Mesenchymal stem cell (in vitro differentiated cells and primary cell): ENCODE results near the gene KAT2A.
"Not testable (repeated sequence)": the region's sequence is repeated elsewhere in the genome, so short reads cannot be mapped to it uniquely, and the experiment has no call there.

Experiments used
- DNase-seq: peaks from one replicate; pipeline ENCODE4 v3.0.0-alpha.2; 2013
- H2AFZ ChIP-seq: one replicate; pipeline ENCODE4 v1.6.1; 2013; ENCODE audit warnings: low read depth, mild to moderate bottlenecking, control low read depth, inconsistent platforms, low read length, moderate library complexity
- H2AK5ac ChIP-seq: 2 replicates; pipeline ENCODE4 v1.6.1; 2013; ENCODE audit warnings: low read length, moderate library complexity, mild to moderate bottlenecking, inconsistent platforms; ENCODE audit not compliant: severe bottlenecking
- H2BK120ac ChIP-seq: one replicate; pipeline ENCODE4 v1.6.1; 2013; ENCODE audit warnings: low read depth, mild to moderate bottlenecking, inconsistent platforms, low read length, moderate library complexity
- H2BK12ac ChIP-seq, 2 experiments: one replicate each; pipeline ENCODE4 v1.6.1; 2013; ENCODE audit warnings: inconsistent platforms in 2 of 2, low read length in 2 of 2, mild to moderate bottlenecking in 2 of 2, moderate library complexity in 2 of 2, control low read depth in 1 of 2
- H2BK15ac ChIP-seq: one replicate; pipeline ENCODE4 v1.6.1; 2013; ENCODE audit warnings: mild to moderate bottlenecking, low read depth, inconsistent platforms; ENCODE audit not compliant: poor library complexity, severe bottlenecking
- H2BK5ac ChIP-seq: 2 replicates; pipeline ENCODE4 v1.6.1; 2013; ENCODE audit warnings: low read depth, mild to moderate bottlenecking, low read length, control low read depth, inconsistent platforms; ENCODE audit not compliant: poor library complexity, severe bottlenecking
- H3K14ac ChIP-seq, 2 experiments: one replicate each; pipeline ENCODE4 v1.6.1; 2013; ENCODE audit warnings: inconsistent platforms in 2 of 2, low read length in 2 of 2, control low read depth in 1 of 2, mild to moderate bottlenecking in 1 of 2, moderate library complexity in 1 of 2
- H3K18ac ChIP-seq, 2 experiments: one replicate each; pipeline ENCODE4 v1.6.1; 2013; ENCODE audit warnings: inconsistent platforms in 2 of 2, low read length in 2 of 2, control low read depth in 1 of 2, low read depth in 1 of 2, mild to moderate bottlenecking in 1 of 2
- H3K23ac ChIP-seq, 2 experiments: one replicate each; pipeline ENCODE4 v1.6.1; 2013; ENCODE audit warnings: inconsistent platforms in 2 of 2, low read length in 2 of 2, mild to moderate bottlenecking in 2 of 2, moderate library complexity in 2 of 2, control low read depth in 1 of 2
- H3K27ac ChIP-seq: 2 replicates; pipeline ENCODE4 v1.5.1; 2013; ENCODE audit warnings: mild to moderate bottlenecking, moderate library complexity, low read length, control low read depth, inconsistent platforms; ENCODE audit not compliant: poor library complexity, severe bottlenecking
- H3K27me3 ChIP-seq, 2 experiments: 2 replicates each; pipeline versions ENCODE4 v1.6.1 to v1.7.0; 2013; ENCODE audit warnings: low read length in 2 of 2, mild to moderate bottlenecking in 2 of 2, moderate library complexity in 2 of 2, control low read depth in 1 of 2, inconsistent platforms in 1 of 2; ENCODE audit not compliant: control insufficient read depth in 1 of 2, insufficient read depth in 1 of 2
- H3K36me3 ChIP-seq, 2 experiments: 2 replicates each; pipeline versions ENCODE4 v1.6.1 to v1.7.0; 2013; ENCODE audit warnings: low read length in 2 of 2, control low read depth in 1 of 2, inconsistent platforms in 1 of 2, low read depth in 1 of 2, mild to moderate bottlenecking in 1 of 2; ENCODE audit not compliant: insufficient read depth in 2 of 2, control insufficient read depth in 1 of 2
- H3K4ac ChIP-seq, 2 experiments: one replicate each; pipeline ENCODE4 v1.6.1; 2013; ENCODE audit warnings: inconsistent platforms in 2 of 2, low read length in 2 of 2, mild to moderate bottlenecking in 2 of 2, moderate library complexity in 2 of 2, control low read depth in 1 of 2, low read depth in 1 of 2
- H3K4me1 ChIP-seq: 2 replicates; pipeline ENCODE4 v1.6.1; 2013; ENCODE audit warnings: low read depth, low read length, control low read depth; ENCODE audit not compliant: control insufficient read depth, insufficient read depth
- H3K4me2 ChIP-seq: 2 replicates; pipeline ENCODE4 v1.6.1; 2013; ENCODE audit warnings: low read length, mild to moderate bottlenecking, inconsistent platforms; ENCODE audit not compliant: poor library complexity, severe bottlenecking
- H3K4me3 ChIP-seq, 2 experiments: 2 replicates each; pipeline versions ENCODE4 v1.5.1 to v1.7.0; 2013; ENCODE audit warnings: low read length in 2 of 2, mild to moderate bottlenecking in 2 of 2, control low read depth in 1 of 2, low read depth in 1 of 2; ENCODE audit not compliant: insufficient read depth in 1 of 2
- H3K79me1 ChIP-seq: replicated peaks from 2 replicates; pipeline ENCODE4 v1.6.1; 2013; ENCODE audit warnings: mild to moderate bottlenecking, control low read depth, low read length, inconsistent platforms; ENCODE audit not compliant: poor library complexity, severe bottlenecking
- H3K9ac ChIP-seq: 2 replicates; pipeline ENCODE4 v1.7.0; 2013; ENCODE audit warnings: mild to moderate bottlenecking, low read length, moderate library complexity
- H3K9me3 ChIP-seq: 2 replicates; pipeline ENCODE4 v1.7.0; 2013; ENCODE audit warnings: mild to moderate bottlenecking, low read length; ENCODE audit not compliant: control insufficient read depth
- H4K8ac ChIP-seq: one replicate; pipeline ENCODE4 v1.6.1; 2013; ENCODE audit warnings: inconsistent platforms, mild to moderate bottlenecking, low read length, moderate library complexity
- H4K91ac ChIP-seq: one replicate; pipeline ENCODE4 v1.6.1; 2013; ENCODE audit warnings: mild to moderate bottlenecking, low read length, inconsistent platforms
- WGBS: methylation state at CpG from one replicate; pipeline ENCODE4 v1.1.7; 2013; ENCODE audit warnings: mixed read lengths; 5-methylcytosine and 5-hydroxymethylcytosine counted together

KAT2A gene

DNA sequence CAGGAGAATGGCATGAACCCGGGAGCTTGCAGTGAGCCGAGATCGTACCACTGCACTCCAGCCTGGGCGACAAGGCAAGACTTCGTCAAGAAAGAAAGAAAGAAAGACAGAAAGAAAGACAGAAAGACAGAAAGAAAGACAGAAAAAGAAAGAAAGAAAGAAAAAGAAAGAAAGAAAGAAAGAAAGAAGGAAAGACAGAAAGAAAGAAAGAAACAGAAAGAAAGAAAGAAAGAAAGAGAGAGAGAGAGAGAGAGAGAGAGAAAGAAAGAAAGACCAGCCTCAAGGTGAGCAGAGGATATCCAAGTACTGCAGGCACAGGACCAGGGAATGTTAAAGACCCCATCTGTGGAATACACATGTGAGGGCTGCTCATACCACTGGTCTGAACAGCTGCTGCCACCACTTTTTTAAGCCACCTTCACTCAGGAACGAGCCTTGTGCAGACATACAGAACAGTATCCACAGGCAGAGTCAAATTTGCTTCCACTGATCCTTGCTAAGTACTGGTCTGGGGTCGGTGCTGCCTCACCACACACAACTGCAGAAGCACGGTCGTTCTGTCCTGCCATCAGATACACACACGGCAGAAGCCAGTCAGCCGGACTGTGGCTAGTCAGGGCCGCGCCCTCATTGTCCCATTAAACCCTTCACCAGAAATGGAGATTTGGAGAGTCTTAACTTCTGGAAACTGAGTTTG, 25.9 kb upstream of the KAT2A start:
- no peak overlapping the region for H3K4ac ChIP-seq
- no peak overlapping the region for H3K9ac ChIP-seq
- H2AK5ac ChIP-seq, result no peak overlapping the region
- peaks cover 33 to 39% of the 10 kb centered on the region in 2 experiments for H3K36me3 ChIP-seq
- no peak overlapping the region for H2BK120ac ChIP-seq
- no peak overlapping the region for H2BK5ac ChIP-seq
- no peak overlapping the region for H4K8ac ChIP-seq
- no peak overlapping the region for H3K23ac ChIP-seq
- no peak overlapping the region for H3K14ac ChIP-seq
- no peaks in the 10 kb centered on the region for H3K9me3 ChIP-seq
- H2BK12ac ChIP-seq, result no peak overlapping the region
- peaks cover 12% of the 10 kb centered on the region for H3K79me1 ChIP-seq
- no peak overlapping the region for H2AFZ ChIP-seq
- DNase-seq, result no peak
- H3K4me1 ChIP-seq, result peaks cover 11% of the 10 kb centered on the region
- WGBS, result 92% methylated on average over 11 of the region's 13 CpGs
- H3K18ac ChIP-seq, result no peak overlapping the region
- no peak overlapping the region for H4K91ac ChIP-seq
- no peak overlapping the region for H2BK15ac ChIP-seq
- no peak overlapping the region for H3K4me3 ChIP-seq
- H3K4me2 ChIP-seq, result no peak overlapping the region
- H3K27me3 ChIP-seq, result no peaks in the 10 kb centered on the region
- H3K27ac ChIP-seq, result no peak overlapping the region

DNA sequence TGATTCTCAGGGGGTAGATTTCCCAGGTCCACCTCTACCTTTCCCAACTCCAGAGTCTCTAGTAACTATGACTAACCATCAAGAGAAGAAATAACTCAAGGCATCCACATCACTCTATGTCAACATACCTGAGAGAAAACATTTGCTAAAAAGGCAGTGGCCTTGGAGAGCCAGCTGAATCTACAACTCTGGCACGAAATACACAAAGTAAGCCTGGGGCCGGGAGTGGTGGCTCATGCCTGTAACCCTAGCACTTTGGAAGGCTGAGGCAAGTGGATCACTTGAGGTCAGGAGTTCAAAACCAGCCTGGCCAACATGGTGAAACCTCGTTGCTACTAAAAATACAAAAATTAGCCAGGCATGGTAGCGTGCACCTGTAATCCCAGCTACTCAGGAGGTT, 22.0 kb upstream of the KAT2A start:
- not testable (repeated sequence) for H3K23ac ChIP-seq, H3K4ac ChIP-seq, H2BK12ac ChIP-seq, H3K4me2 ChIP-seq, H3K18ac ChIP-seq, H2BK15ac ChIP-seq, H3K14ac ChIP-seq, H3K9ac ChIP-seq, H4K91ac ChIP-seq, H2BK120ac ChIP-seq, H3K9me3 ChIP-seq, H3K27me3 ChIP-seq, H2AFZ ChIP-seq, H2AK5ac ChIP-seq, DNase-seq, H2BK5ac ChIP-seq, H4K8ac ChIP-seq
- H3K4me1 ChIP-seq, result peaks cover 33% of the 10 kb centered on the region
- peak overlapping the region in 1 of 2 experiments; percentile 25 for H3K4me3 ChIP-seq
- H3K79me1 ChIP-seq, result peaks cover 12% of the 10 kb centered on the region
- H3K36me3 ChIP-seq, result peaks cover 31 to 38% of the 10 kb centered on the region in 2 experiments
- WGBS, result 93% methylated on average over 4 of the region's 4 CpGs
- peak overlapping the region; percentile 4 for H3K27ac ChIP-seq

DNA sequence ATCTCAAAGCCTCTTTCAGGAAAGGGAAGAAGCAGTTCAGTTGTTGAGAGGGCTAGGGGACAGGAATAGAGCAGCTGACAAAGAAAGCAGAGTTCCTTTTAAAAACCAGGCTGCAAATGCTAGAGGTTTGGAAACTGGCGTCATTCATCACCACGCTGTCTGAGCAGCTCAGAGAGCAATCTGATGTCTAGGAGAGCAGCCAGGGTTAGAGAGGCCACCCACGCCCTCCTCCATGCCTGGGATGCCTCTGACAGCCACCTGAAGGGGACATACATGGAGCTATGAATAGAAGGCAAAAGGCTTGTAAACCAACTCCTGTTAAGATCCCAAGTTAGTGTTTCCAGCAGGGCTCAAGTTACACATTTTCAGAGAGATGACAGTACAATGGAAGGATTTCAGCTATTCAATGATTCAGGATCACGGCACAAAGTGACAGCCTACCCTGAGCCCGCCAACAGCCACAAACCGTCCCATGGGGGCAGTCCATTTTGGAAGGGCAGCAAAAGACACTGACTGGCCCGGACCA, 21.3 kb upstream of the KAT2A start:
- Histone ChIP-seq H3K23ac (no peak overlapping the region), H3K4me2 (peak overlapping the region; percentile 7), H3K79me1 (peaks cover 12% of the 10 kb centered on the region), H3K4ac (no peak overlapping the region), H3K27ac (peak overlapping the region; percentile 53), H2AFZ (no peak overlapping the region), H3K27me3 (no peaks in the 10 kb centered on the region), H3K9me3 (no peaks in the 10 kb centered on the region), H3K18ac (no peak overlapping the region), H3K14ac (no peak overlapping the region), H2BK120ac (no peak overlapping the region), H2BK15ac (no peak overlapping the region), H2BK5ac (no peak overlapping the region), H3K4me1 (peaks cover 34% of the 10 kb centered on the region), H4K8ac (no peak overlapping the region), H2AK5ac (no peak overlapping the region), H3K4me3 (peak overlapping the region in 1 of 2 experiments; percentile 25), H2BK12ac (no peak overlapping the region), H3K36me3 (peaks cover 27 to 33% of the 10 kb centered on the region in 2 experiments), H3K9ac (peak overlapping the region; percentile 34), H4K91ac (no peak overlapping the region)
- peak; percentile 31 for DNase-seq
- 86% methylated on average over 7 of the region's 7 CpGs for WGBS

DNA sequence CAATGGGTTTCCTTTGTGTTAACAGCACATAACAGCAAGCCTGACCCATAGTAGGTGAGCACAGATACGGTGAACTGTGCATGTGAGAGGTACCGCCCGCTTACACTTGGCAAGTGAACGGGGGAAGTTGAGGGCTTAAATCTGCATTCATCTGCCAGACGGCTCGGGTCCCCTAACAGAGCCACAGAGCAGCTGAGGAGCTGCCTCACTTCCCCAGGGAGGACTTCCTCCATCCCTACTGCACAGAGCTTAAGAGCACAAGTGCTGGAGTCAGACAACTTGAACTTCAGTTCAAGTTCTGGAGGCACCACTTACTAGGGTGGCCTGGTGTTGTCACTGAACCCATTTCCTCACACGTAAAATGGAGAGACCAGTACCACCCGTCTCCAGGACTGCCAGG, 20.2 kb upstream of the KAT2A start:
- no peak overlapping the region for H2AK5ac ChIP-seq
- H2BK5ac ChIP-seq, result no peak overlapping the region
- H4K8ac ChIP-seq, result no peak overlapping the region
- H3K79me1 ChIP-seq, result peaks cover 13% of the 10 kb centered on the region
- no peak overlapping the region for H3K23ac ChIP-seq
- no peaks in the 10 kb centered on the region for H3K27me3 ChIP-seq
- H2BK15ac ChIP-seq, result no peak overlapping the region
- no peak overlapping the region for H3K4me2 ChIP-seq
- no peak overlapping the region for H2BK120ac ChIP-seq
- 81% methylated on average over 8 of the region's 8 CpGs for WGBS
- no peak overlapping the region for H3K18ac ChIP-seq
- H3K4ac ChIP-seq, result no peak overlapping the region
- no peak overlapping the region for H3K9ac ChIP-seq
- no peak overlapping the region for H4K91ac ChIP-seq
- H2AFZ ChIP-seq, result no peak overlapping the region
- H3K36me3 ChIP-seq, result peaks cover 29 to 30% of the 10 kb centered on the region in 2 experiments
- no peak for DNase-seq
- no peaks in the 10 kb centered on the region for H3K9me3 ChIP-seq
- no peak overlapping the region for H3K27ac ChIP-seq
- no peak overlapping the region for H2BK12ac ChIP-seq
- H3K14ac ChIP-seq, result no peak overlapping the region
- peaks cover 34% of the 10 kb centered on the region for H3K4me1 ChIP-seq
- H3K4me3 ChIP-seq, result no peak overlapping the region
